Endothelial cell (in vitro differentiated cells): ENCODE results near the gene PHACTR2. TPM values are rescaled to one million over a fixed set of nuclear protein-coding genes. Genes with fewer than 3 reads are reported as not detected.
"Not testable (repeated sequence)": the region's sequence is repeated elsewhere in the genome, so short reads cannot be mapped to it uniquely, and the experiment has no call there.

Source experiments
- DNase-seq: peaks from one replicate; pipeline ENCODE4 v3.0.0; 2021; ENCODE audit warnings: low spot score
- H3K27ac Mint-ChIP-seq: one replicate; pipeline ENCODE4 v1.8.0; 2021; ENCODE audit warnings: mixed read lengths, inconsistent platforms; ENCODE audit not compliant: unreplicated experiment
- H3K27me3 Mint-ChIP-seq: one replicate; pipeline ENCODE4 v1.8.0; 2021; ENCODE audit warnings: mild to moderate bottlenecking, moderate library complexity, mixed read lengths, inconsistent platforms; ENCODE audit not compliant: unreplicated experiment
- H3K36me3 Mint-ChIP-seq: one replicate; pipeline ENCODE4 v1.8.0; 2021; ENCODE audit warnings: mild to moderate bottlenecking, low read depth, mixed read lengths, inconsistent platforms; ENCODE audit not compliant: unreplicated experiment
- H3K4me1 Mint-ChIP-seq: one replicate; pipeline ENCODE4 v1.8.0; 2021; ENCODE audit warnings: mild to moderate bottlenecking, mixed read lengths, inconsistent platforms; ENCODE audit not compliant: unreplicated experiment
- H3K4me3 Mint-ChIP-seq: one replicate; pipeline ENCODE4 v1.8.0; 2021; ENCODE audit warnings: mild to moderate bottlenecking, mixed read lengths, inconsistent platforms; ENCODE audit not compliant: unreplicated experiment
- H3K9me3 Mint-ChIP-seq: one replicate; pipeline ENCODE4 v1.8.0; 2021; ENCODE audit warnings: mixed read lengths, inconsistent platforms; ENCODE audit not compliant: unreplicated experiment
- total RNA-seq: library from RNA; stranded (reverse); fragmentation: NEBNext Ultra II Directional; extraction: Animal tissue kit (Norgen Biotek cat#: 25700); gene quantifications from one replicate; pipeline ENCODE4 v1.2.1, GENCODE V29; 2021; ENCODE audit not compliant: unreplicated experiment
- TF ChIP-seq, protein P1 (sequence below): fragments of 200-600 bp; sonication (generic); IDR thresholded peaks from one replicate; pipeline ENCODE4 v1.5.0; 2021; ENCODE audit warnings: antibody characterized with exemption; ENCODE audit not compliant: unreplicated experiment

Gene PHACTR2
- total RNA-seq, 1 donor from 2014 or later, result 181 TPM

DNA sequence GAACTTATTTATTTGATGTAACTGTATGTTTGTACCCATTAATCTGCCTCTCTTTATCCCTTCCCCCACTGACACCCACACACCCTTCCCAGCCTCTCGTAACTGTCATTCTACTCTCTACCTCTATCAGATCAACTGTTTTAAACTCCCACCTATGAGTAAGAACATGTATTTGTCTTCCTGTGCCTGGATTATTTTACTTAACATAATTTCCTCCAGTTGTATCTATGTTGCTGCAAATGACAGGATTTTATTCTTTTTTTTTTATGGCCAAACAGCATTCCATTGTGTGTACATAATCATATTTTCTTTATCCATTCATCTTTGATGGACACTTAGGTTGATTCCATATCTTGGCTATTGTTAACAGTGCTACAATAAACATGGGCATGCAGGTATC, 49.3 kb downstream of the PHACTR2 start:
- Mint-ChIP-seq H3K27me3 (peaks cover 1% of the 10 kb centered on the region), H3K4me1 (no peaks in the 10 kb centered on the region), H3K36me3 (peaks cover 37% of the 10 kb centered on the region), H3K27ac (no peak overlapping the region), H3K9me3 (no peaks in the 10 kb centered on the region), H3K4me3 (no peak overlapping the region)
- no peak for DNase-seq
- TF ChIP-seq, protein P1, sequence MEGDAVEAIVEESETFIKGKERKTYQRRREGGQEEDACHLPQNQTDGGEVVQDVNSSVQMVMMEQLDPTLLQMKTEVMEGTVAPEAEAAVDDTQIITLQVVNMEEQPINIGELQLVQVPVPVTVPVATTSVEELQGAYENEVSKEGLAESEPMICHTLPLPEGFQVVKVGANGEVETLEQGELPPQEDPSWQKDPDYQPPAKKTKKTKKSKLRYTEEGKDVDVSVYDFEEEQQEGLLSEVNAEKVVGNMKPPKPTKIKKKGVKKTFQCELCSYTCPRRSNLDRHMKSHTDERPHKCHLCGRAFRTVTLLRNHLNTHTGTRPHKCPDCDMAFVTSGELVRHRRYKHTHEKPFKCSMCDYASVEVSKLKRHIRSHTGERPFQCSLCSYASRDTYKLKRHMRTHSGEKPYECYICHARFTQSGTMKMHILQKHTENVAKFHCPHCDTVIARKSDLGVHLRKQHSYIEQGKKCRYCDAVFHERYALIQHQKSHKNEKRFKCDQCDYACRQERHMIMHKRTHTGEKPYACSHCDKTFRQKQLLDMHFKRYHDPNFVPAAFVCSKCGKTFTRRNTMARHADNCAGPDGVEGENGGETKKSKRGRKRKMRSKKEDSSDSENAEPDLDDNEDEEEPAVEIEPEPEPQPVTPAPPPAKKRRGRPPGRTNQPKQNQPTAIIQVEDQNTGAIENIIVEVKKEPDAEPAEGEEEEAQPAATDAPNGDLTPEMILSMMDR, result no peak

- Mint-ChIP-seq H3K27ac (no peak overlapping the region), H3K9me3 (no peaks in the 10 kb centered on the region), H3K4me3 (no peak overlapping the region), H3K36me3 (peaks cover 9% of the 10 kb centered on the region), H3K27me3 (no peaks in the 10 kb centered on the region), H3K4me1 (peaks cover 18% of the 10 kb centered on the region)
- TF ChIP-seq, protein P1, result no peak
- no peak for DNase-seq
Observed at GRCh38 chr6:143731789-143732188, 54.0 kb downstream of the PHACTR2 start.

DNA sequence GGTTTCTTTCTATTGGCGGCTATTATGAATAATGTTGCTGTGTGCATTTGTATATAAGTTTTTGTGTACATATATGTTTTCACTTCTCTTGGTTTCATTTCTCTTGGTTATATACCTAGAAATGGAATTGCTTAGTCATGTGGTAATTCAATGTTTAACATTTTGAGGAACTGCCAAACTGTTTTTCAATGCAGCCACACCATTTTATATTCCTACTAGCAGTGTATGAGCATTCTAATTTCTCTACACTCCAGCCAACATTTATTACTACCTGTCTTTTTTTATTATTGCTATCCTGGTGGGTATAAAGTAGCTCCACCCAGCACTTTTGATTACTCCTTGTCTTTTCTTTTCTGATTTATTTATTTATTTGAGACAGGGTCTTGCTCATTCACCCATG, 54.8 kb downstream of the PHACTR2 start:
- H3K9me3 Mint-ChIP-seq, result no peaks in the 10 kb centered on the region
- H3K36me3 Mint-ChIP-seq, result peaks cover 2% of the 10 kb centered on the region
- H3K27ac Mint-ChIP-seq, result no peak overlapping the region
- no peak overlapping the region for H3K4me3 Mint-ChIP-seq
- peaks cover 18% of the 10 kb centered on the region for H3K4me1 Mint-ChIP-seq
- TF ChIP-seq, protein P1, result no peak
- DNase-seq, result no peak
- H3K27me3 Mint-ChIP-seq, result no peaks in the 10 kb centered on the region

- peaks cover 18% of the 10 kb centered on the region for H3K4me1 Mint-ChIP-seq
- H3K4me3 Mint-ChIP-seq, result no peak overlapping the region
- H3K27ac Mint-ChIP-seq, result no peak overlapping the region
Observed at GRCh38 chr6:143733510-143733909, 55.7 kb downstream of the PHACTR2 start.

DNA sequence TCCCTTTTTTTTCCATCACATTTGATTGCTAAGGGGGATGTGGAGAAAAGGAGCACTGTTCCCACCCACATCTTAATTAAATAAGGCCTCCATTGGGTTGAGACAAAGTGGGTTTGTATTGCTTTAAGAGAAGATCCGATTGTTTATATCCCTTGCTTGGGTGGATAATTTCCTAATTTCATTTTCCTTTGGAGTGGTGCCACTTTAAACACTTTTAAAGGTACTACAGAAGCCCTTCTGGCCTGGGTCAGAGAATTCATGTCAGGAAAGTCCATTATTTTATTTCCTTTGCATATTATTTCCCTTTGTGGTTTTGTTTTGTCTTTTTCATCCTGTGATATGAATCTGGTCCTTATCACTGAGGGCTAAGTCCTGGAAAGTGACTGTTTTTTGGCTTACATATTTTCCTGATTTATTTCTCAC, 56.9 kb downstream of the PHACTR2 start:
- no peak overlapping the region for H3K27ac Mint-ChIP-seq
- no peaks in the 10 kb centered on the region for H3K27me3 Mint-ChIP-seq
- H3K36me3 Mint-ChIP-seq, result no peaks in the 10 kb centered on the region
- DNase-seq, result no peak
- H3K4me3 Mint-ChIP-seq, result no peak overlapping the region
- H3K9me3 Mint-ChIP-seq, result no peaks in the 10 kb centered on the region
- peaks cover 18% of the 10 kb centered on the region for H3K4me1 Mint-ChIP-seq
- TF ChIP-seq, protein P1, result no peak

More at GRCh38 chr6:143733510-143733909, 55.7 kb downstream of the PHACTR2 start:
- Mint-ChIP-seq H3K9me3 (no peaks in the 10 kb centered on the region), H3K36me3 (no peaks in the 10 kb centered on the region), H3K27me3 (no peaks in the 10 kb centered on the region)
- TF ChIP-seq, protein P1, result no peak
- no peak for DNase-seq

GRCh38 chr6:143738072-143738690, 60.4 kb downstream of the PHACTR2 start:
- H3K36me3 Mint-ChIP-seq, H3K27ac Mint-ChIP-seq, H3K4me3 Mint-ChIP-seq, H3K9me3 Mint-ChIP-seq, H3K27me3 Mint-ChIP-seq, DNase-seq: not testable (repeated sequence)
- peaks cover 25% of the 10 kb centered on the region for H3K4me1 Mint-ChIP-seq
